HUES48 (cell line): ENCODE results near the gene IL36G.

Source experiments
- H3K27ac ChIP-seq: one replicate; pipeline ENCODE4 v1.7.0; 2013; ENCODE audit warnings: low read depth, low read length, inconsistent platforms
- H3K27me3 ChIP-seq: 2 replicates; pipeline ENCODE4 v1.6.1; 2013; ENCODE audit warnings: mild to moderate bottlenecking, low read length; ENCODE audit not compliant: control insufficient read depth, insufficient read depth
- H3K36me3 ChIP-seq: 2 replicates; pipeline ENCODE4 v1.6.1; 2013; ENCODE audit warnings: low read length; ENCODE audit not compliant: control insufficient read depth, insufficient read depth
- H3K4me1 ChIP-seq: 2 replicates; pipeline ENCODE4 v1.6.1; 2013; ENCODE audit warnings: mild to moderate bottlenecking, low read length; ENCODE audit not compliant: control insufficient read depth, insufficient read depth
- H3K4me3 ChIP-seq: 2 replicates; pipeline ENCODE4 v1.5.1; 2013; ENCODE audit warnings: mild to moderate bottlenecking, low read depth, low read length
- H3K9ac ChIP-seq: 2 replicates; pipeline ENCODE4 v1.6.1; 2013; ENCODE audit warnings: mild to moderate bottlenecking, low read depth, low read length, moderate library complexity
- H3K9me3 ChIP-seq: 2 replicates; pipeline ENCODE4 v1.6.1; 2013; ENCODE audit warnings: low read length; ENCODE audit not compliant: control insufficient read depth, insufficient read depth

Gene IL36G

DNA sequence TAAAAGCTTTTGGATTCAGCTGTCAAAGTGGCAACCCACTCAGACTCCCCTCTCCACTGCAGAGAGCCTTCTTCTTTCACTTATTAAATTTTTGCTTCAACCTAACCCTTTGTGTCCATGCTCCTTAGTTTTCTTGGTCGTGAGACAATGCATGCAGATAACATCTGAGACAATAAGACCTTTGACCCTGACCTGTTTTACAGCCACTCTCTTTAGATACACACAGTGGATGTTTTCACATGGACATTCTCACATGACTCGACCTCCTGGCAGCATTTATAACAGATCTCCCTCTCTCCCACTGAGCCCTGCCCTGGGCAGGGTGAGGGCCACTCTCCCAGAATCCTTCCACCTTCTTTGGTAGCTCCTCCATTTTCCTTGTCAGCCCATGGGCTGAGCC, 30.4 kb upstream of the IL36G start:
- H3K9ac ChIP-seq: no peak overlapping the region
- H3K4me1 ChIP-seq: no peaks in the 10 kb centered on the region
- no peak overlapping the region for H3K4me3 ChIP-seq
- H3K27me3 ChIP-seq: no peaks in the 10 kb centered on the region; the same call in 1 of the 2 replicates
- no peaks in the 10 kb centered on the region for H3K36me3 ChIP-seq
- no peak overlapping the region for H3K27ac ChIP-seq
- H3K9me3 ChIP-seq: peaks cover 17% of the 10 kb centered on the region; the same call in 1 of the 2 replicates

- peaks cover 17% of the 10 kb centered on the region; the same call in 1 of the 2 replicates for H3K9me3 ChIP-seq
- no peak overlapping the region for H3K4me3 ChIP-seq
- no peaks in the 10 kb centered on the region for H3K36me3 ChIP-seq
- no peak overlapping the region for H3K27ac ChIP-seq
- no peak overlapping the region for H3K9ac ChIP-seq
- H3K4me1 ChIP-seq: no peaks in the 10 kb centered on the region
- H3K27me3 ChIP-seq: no peaks in the 10 kb centered on the region; the same call in 1 of the 2 replicates
Observed at GRCh38 chr2:112949456-112949855, 28.4 kb upstream of the IL36G start.

- no peaks in the 10 kb centered on the region for H3K36me3 ChIP-seq
- H3K27ac ChIP-seq: no peak overlapping the region
- H3K9me3 ChIP-seq: no peaks in the 10 kb centered on the region
- no peaks in the 10 kb centered on the region for H3K4me1 ChIP-seq
- no peak overlapping the region for H3K9ac ChIP-seq
- no peak overlapping the region for H3K4me3 ChIP-seq
- H3K27me3 ChIP-seq: no peaks in the 10 kb centered on the region; the same call in 1 of the 2 replicates
Observed at GRCh38 chr2:112954364-112954763, 23.4 kb upstream of the IL36G start.

GRCh38 chr2:112957511-112957910, 20.3 kb upstream of the IL36G start:
- Histone ChIP-seq H3K4me1 (no peaks in the 10 kb centered on the region), H3K27me3 (no peaks in the 10 kb centered on the region), H3K9me3 (no peaks in the 10 kb centered on the region), H3K27ac (no peak overlapping the region), H3K36me3 (no peaks in the 10 kb centered on the region), H3K9ac (no peak overlapping the region), H3K4me3 (no peak overlapping the region)

GRCh38 chr2:112958428-112959108, 19.2 kb upstream of the IL36G start:
- no peaks in the 10 kb centered on the region for H3K9me3 ChIP-seq
- H3K36me3 ChIP-seq: no peaks in the 10 kb centered on the region
- no peak overlapping the region for H3K9ac ChIP-seq
- H3K27me3 ChIP-seq: no peaks in the 10 kb centered on the region
- no peak overlapping the region for H3K27ac ChIP-seq
- no peak overlapping the region for H3K4me3 ChIP-seq
- H3K4me1 ChIP-seq: no peaks in the 10 kb centered on the region

DNA sequence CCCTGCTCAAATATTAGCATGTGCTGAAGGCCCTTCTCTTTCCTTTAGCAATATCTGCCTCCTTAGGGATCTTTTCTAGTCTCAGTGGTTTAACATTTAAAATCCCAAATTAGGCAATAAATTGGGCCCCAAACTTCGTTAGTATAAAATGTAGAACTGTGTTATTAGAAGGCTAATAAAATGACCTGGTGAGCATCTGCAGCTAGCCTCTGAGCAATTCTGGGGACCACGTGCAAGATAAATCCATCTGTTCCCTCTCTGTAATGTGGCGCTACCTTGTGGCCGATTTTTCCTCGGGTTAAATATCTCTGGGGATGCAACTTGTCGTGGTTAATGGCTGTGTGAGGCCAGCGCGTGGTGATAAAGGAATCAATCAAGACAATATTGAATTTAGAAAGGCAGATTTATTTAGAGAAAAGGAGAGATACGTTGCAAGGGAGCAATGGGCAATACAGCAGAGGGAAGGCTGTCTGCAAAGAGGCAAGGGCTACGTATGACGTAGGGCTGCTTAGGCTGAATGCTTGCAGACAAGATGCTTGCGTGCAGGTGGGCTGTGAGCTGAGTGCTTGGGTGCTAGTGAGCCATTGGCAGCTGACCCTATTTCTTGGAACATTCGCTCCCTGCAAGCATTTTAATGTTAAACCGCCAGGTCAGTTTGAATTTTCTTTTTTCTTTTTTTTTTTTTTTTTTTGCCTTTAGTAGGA, 18.5 kb upstream of the IL36G start:
- no peaks in the 10 kb centered on the region for H3K36me3 ChIP-seq
- no peaks in the 10 kb centered on the region for H3K27me3 ChIP-seq
- no peak overlapping the region for H3K4me3 ChIP-seq
- H3K27ac ChIP-seq: no peak overlapping the region
- no peaks in the 10 kb centered on the region for H3K4me1 ChIP-seq
- no peaks in the 10 kb centered on the region for H3K9me3 ChIP-seq
- H3K9ac ChIP-seq: no peak overlapping the region

- Histone ChIP-seq H3K36me3 (no peaks in the 10 kb centered on the region), H3K27ac (no peak overlapping the region), H3K27me3 (no peaks in the 10 kb centered on the region), H3K4me1 (no peaks in the 10 kb centered on the region), H3K4me3 (no peak overlapping the region), H3K9me3 (no peaks in the 10 kb centered on the region), H3K9ac (no peak overlapping the region)
Observed at GRCh38 chr2:112960230-112960825, 17.5 kb upstream of the IL36G start.

DNA sequence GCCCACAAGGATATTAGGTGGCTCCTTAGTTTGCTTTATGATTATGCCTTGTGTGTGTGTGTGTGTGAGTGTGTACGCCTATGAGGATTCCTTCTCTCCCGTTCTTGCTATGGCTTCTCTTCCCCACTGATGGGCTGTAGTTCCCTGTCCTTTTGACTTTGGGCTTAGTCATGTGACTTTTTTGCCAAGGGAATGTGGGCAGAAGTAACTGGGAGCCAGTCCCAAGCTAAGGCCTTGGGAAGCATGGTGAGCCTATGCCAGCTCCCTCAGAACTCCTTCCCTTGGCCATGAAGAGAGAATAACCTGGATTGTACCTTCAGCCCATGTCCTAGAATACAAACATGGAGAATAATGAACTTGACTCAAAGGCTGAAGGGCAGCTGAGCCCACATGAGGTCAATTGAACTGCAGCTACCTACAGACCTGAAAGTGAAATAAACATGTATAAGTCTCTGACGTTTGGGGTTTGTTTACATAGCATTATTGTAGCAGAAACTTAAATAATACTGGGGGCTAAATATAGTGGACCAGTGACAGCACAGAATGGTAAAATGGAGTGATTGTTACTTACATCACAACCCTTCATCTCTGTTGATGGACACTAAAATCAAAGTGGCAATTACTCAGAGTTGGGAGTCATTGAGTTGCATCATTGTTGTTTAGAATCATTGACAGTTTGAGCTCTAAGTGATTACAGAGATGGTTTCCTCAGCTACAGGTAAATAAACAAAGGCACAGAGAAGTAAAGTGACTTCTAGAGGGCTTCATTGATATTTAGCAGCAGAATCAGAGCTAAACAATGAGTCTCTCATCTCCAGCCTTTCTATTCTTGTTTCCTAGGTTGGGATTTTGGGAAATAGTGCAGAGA, 15.3 kb upstream of the IL36G start:
- Histone ChIP-seq H3K4me1 (no peaks in the 10 kb centered on the region), H3K27me3 (no peaks in the 10 kb centered on the region), H3K4me3 (no peak overlapping the region), H3K9ac (no peak overlapping the region), H3K27ac (no peak overlapping the region), H3K36me3 (no peaks in the 10 kb centered on the region), H3K9me3 (no peaks in the 10 kb centered on the region)

- no peaks in the 10 kb centered on the region for H3K27me3 ChIP-seq
- H3K4me1 ChIP-seq: no peaks in the 10 kb centered on the region
- no peak overlapping the region for H3K27ac ChIP-seq
- no peaks in the 10 kb centered on the region for H3K36me3 ChIP-seq
- no peak overlapping the region for H3K9ac ChIP-seq
- no peak overlapping the region for H3K4me3 ChIP-seq
- no peaks in the 10 kb centered on the region for H3K9me3 ChIP-seq
Observed at GRCh38 chr2:112967023-112967422, 10.8 kb upstream of the IL36G start.

DNA sequence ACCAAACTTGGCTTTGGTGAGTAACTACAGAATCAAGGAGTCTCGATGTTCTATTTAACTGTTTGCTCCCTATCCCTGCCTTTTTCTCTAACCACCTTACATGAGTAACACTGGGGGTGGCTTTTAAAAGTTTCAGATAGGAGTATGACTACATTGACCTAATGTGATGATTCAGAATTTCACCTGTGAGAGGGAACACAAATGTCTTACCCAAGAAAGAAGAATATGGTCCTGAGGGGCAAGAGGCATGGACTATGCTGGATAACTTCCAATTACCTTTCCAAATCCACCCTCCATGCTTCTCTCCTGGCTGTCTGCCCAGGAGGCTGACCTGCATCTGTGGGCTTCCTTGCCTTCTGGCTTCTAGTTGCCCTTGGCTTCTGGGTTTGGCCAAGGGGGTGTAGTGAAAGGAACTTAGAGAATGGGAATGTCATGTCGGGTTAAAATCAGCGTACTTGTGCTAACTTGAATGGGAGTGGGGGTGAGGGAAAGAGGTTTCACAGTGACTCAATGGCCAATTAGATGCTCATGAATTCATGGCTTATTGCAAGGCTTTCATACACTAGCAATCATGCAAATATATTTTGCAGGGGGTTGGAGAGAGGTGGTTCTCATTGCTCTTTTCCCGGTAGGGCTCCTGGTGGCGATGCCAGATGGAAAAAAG, 5.3 kb upstream of the IL36G start:
- H3K27me3 ChIP-seq: no peaks in the 10 kb centered on the region

More for the DNA sequence above, 5.3 kb upstream of the IL36G start:
- no peak overlapping the region for H3K9ac ChIP-seq
- H3K9me3 ChIP-seq: 0 out of 2 replicates have a peak, but pooled peaks cover 3% of the 10 kb centered on the region
- H3K4me1 ChIP-seq: no peaks in the 10 kb centered on the region
- no peak overlapping the region for H3K27ac ChIP-seq
- H3K4me3 ChIP-seq: no peak overlapping the region
- H3K36me3 ChIP-seq: no peaks in the 10 kb centered on the region
